T-helper 2 cell treated with Interferon-gamma antibody and Interleukin-4, amounts not matched to agents 100 ng/mL and 5 ng/mL, for 36 hours (primary cell): ENCODE measurements around the gene INPP4A. TPM values are rescaled to one million over a fixed set of nuclear protein-coding genes. Genes with fewer than 3 reads are reported as not detected.

Experiments
- intact Hi-C: fragments of 100-400 bp; cut with micrococcal nuclease; formaldehyde crosslinking; loops from one replicate; pipeline ENCODE4 v1.15.1; 2023
- total RNA-seq: library from RNA; stranded (reverse); gene quantifications from 2 replicates; pipeline ENCODE4 v1.2.3, GENCODE V29; 2022

Gene INPP4A
- total RNA-seq, 1 donor from 2014 or later, result 112 TPM

GRCh38 chr2:98506881-98507280, 62.2 kb downstream of the INPP4A start:
- intact Hi-C loops, result no loop called here

- intact Hi-C loops, result no loop called here
Measured at GRCh38 chr2:98507461-98507860, 62.8 kb downstream of the INPP4A start.

- intact Hi-C loops, result no loop called here
Measured at GRCh38 chr2:98507891-98508708, 63.4 kb downstream of the INPP4A start.

GRCh38 chr2:98508709-98509066, 64.0 kb downstream of the INPP4A start:
- intact Hi-C loops, result no loop called here

GRCh38 chr2:98509542-98510321, 65.1 kb downstream of the INPP4A start:
- intact Hi-C loops, result no loop called here

- intact Hi-C loops, result no loop called here
Measured at GRCh38 chr2:98510322-98510662, 65.6 kb downstream of the INPP4A start.

GRCh38 chr2:98511981-98512380, 67.3 kb downstream of the INPP4A start:
- intact Hi-C loops, result no loop called here

- intact Hi-C loops, result no loop called here
Measured at GRCh38 chr2:98512699-98513098, 68.0 kb downstream of the INPP4A start.

GRCh38 chr2:98514096-98514639, 69.5 kb downstream of the INPP4A start:
- intact Hi-C loops, result no loop called here

GRCh38 chr2:98514879-98515249, 70.2 kb downstream of the INPP4A start:
- intact Hi-C loops, result loop anchor here (5.0 kb wide), 2 partner anchors 33 to 68 kb away; no protein-coding TSS in a partner anchor

GRCh38 chr2:98515250-98515991, 70.8 kb downstream of the INPP4A start:
- intact Hi-C loops, result loop anchor here (5.0 kb wide), 2 partner anchors 33 to 68 kb away; no protein-coding TSS in a partner anchor

GRCh38 chr2:98516571-98516970, 71.9 kb downstream of the INPP4A start:
- intact Hi-C loops, result loop anchor here (5.0 kb wide), 2 partner anchors 34 to 69 kb away; no protein-coding TSS in a partner anchor

- intact Hi-C loops, result loop anchor here (1.0 to 5.0 kb wide), 3 partner anchors 35 to 104 kb away; no protein-coding TSS in a partner anchor
Measured at GRCh38 chr2:98517636-98518035, 73.0 kb downstream of the INPP4A start.

- intact Hi-C loops, result loop anchor here (1.0 to 5.0 kb wide), 3 partner anchors 36 to 105 kb away; no protein-coding TSS in a partner anchor
Measured at GRCh38 chr2:98518101-98518500, 73.4 kb downstream of the INPP4A start.

GRCh38 chr2:98519156-98519555, 74.5 kb downstream of the INPP4A start:
- intact Hi-C loops, result loop anchor here (5.0 kb wide), 2 partner anchors 37 to 72 kb away; no protein-coding TSS in a partner anchor

GRCh38 chr2:98519851-98520250, 75.2 kb downstream of the INPP4A start:
- intact Hi-C loops, result loop anchor here (5.0 kb wide), 2 partner anchors 38 to 73 kb away; no protein-coding TSS in a partner anchor

- intact Hi-C loops, result no loop called here
Measured at GRCh38 chr2:98520806-98521205, 76.1 kb downstream of the INPP4A start.

GRCh38 chr2:98521266-98521665, 76.6 kb downstream of the INPP4A start:
- intact Hi-C loops, result no loop called here

- intact Hi-C loops, result no loop called here
Measured at GRCh38 chr2:98522854-98523253, 78.2 kb downstream of the INPP4A start.

GRCh38 chr2:98524168-98524567, 79.5 kb downstream of the INPP4A start:
- intact Hi-C loops, result no loop called here

GRCh38 chr2:98528349-98528748, 83.7 kb downstream of the INPP4A start:
- intact Hi-C loops, result no loop called here
